Upper lobe of left lung (tissue), 6 donors: ENCODE results near the gene ALOX12. TPM values are rescaled to one million over a fixed set of nuclear protein-coding genes. Genes with fewer than 3 reads are reported as not detected.
"Not testable (repeated sequence)": the region's sequence is repeated elsewhere in the genome, so short reads cannot be mapped to it uniquely, and the experiment has no call there.

Source experiments
- ATAC-seq, 2 donors: fragments of 200-7000 bp; cut with Tn5 transposase; one replicate each; pipeline ENCODE4 v1.9.1; 2022; ENCODE audit warnings: mild to moderate bottlenecking in 2 of 2, moderate library complexity in 2 of 2; ENCODE audit not compliant: low FRiP score in 2 of 2
- DNase-seq, 2 donors: peaks; one replicate each; pipeline ENCODE4 v3.0.0-alpha.2; 2019 to 2020
- H3K27ac ChIP-seq, 4 donors: fragments of 200-600 bp; sonication (generic); one replicate each; pipeline ENCODE4 v1.5.1; 2016 to 2019
- H3K27me3 ChIP-seq, 4 donors: fragments of 200-600 bp; sonication (generic); one replicate each; pipeline ENCODE4 v1.5.1; 2017 to 2019
- H3K36me3 ChIP-seq, 4 donors: fragments of 200-600 bp; sonication (generic); one replicate each; pipeline ENCODE4 v1.5.1; 2016 to 2019
- H3K4me1 ChIP-seq, 4 donors: fragments of 200-600 bp; sonication (generic); one replicate each; pipeline ENCODE4 v1.5.1; 2018 to 2019
- H3K4me3 ChIP-seq, 4 donors: fragments of 200-600 bp; sonication (generic); one replicate each; pipeline ENCODE4 v1.5.1; 2017 to 2019; ENCODE audit warnings: mild to moderate bottlenecking in 2 of 4, moderate library complexity in 1 of 4
- H3K9me3 ChIP-seq, 4 donors: fragments of 200-600 bp; sonication (generic); one replicate each; pipeline ENCODE4 v1.5.1; 2018 to 2019
- EP300 ChIP-seq, 4 donors: sonication (generic); formaldehyde crosslinking; IDR thresholded peaks; one replicate each; pipeline ENCODE4 v1.5.1; 2017; ENCODE audit warnings: antibody characterized with exemption in 4 of 4, control low read depth in 2 of 4
- POLR2A ChIP-seq, 4 donors: fragments of 450-650 bp; IDR thresholded peaks; one replicate each; pipeline ENCODE4 v1.5.1; 2016 to 2017; ENCODE audit warnings: antibody characterized with exemption in 4 of 4, mild to moderate bottlenecking in 2 of 4
- POLR2AphosphoS5 ChIP-seq, 2 donors: sonication (generic); formaldehyde crosslinking; IDR thresholded peaks; one replicate each; pipeline ENCODE4 v1.5.1; 2017; ENCODE audit warnings: antibody characterized with exemption in 2 of 2
- WGBS, 2 donors: methylation state at CpG; one replicate each; pipeline ENCODE4 v1.1.5; 2017 to 2018; 5-methylcytosine and 5-hydroxymethylcytosine counted together
- small RNA-seq, 4 donors: library from RNA; depleted of rRNA; stranded (forward); fragments of <200 nt; gene quantifications; one replicate each; pipeline ENCODE3, GENCODE V24; 2016
- total RNA-seq, 6 donors: library from RNA; depleted of rRNA in 4 of 6; stranded (reverse); fragments of >200 nt in 4 of 6; gene quantifications; one replicate each; pipeline versions ENCODE4 v1.1.0 to v1.2.1, GENCODE V29; 2016 to 2021
- TF ChIP-seq, protein P1 (sequence below), 6 experiments: fragments of 450-650 bp in 4 of 6; fragments of 200-600 bp in 2 of 6; sonication (generic) in 2 of 6; IDR thresholded peaks; one replicate each; pipeline ENCODE4 v1.5.1; 2016 to 2019; ENCODE audit warnings: antibody characterized with exemption in 6 of 6
- donor health status: DM: no; HTN: no; CAD: no; lungs with moderate emphysema.
- donor health status: DM: no; HTN: yes; CAD: no; lungs with severe emphysema.

ALOX12 gene
- total RNA-seq, 6 donors from 2014 or later, result 0.26 to 3.1 (median 0.46) TPM

DNA sequence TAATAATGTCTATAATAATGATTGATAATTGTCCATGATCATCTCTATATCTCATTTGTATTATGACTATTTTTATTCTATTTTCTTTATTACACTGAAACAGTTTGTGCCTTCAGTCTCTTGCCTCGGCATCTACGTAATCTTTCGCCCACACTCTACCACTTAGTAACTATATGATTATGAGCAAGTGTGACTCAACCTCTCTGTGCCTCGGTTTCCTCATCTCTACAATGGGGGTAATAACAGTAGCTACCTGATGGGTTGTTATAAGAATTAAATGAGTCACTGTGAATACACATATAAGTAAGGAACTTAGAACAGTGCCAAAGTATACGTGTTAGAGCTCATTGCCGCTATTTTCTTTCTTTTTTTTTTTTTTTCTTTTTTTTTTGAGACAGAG lies 51.7 kb downstream of the ALOX12 start:
- Histone ChIP-seq H3K9me3 (no peaks in the 10 kb centered on the region), H3K4me3 (peak overlapping the region in 3 of 4 donors; percentile 34 to 42 (median 40)), H3K27me3 (peaks cover 0 to 15% (median 6%) of the 10 kb centered on the region in 4 donors), H3K27ac (peak overlapping the region in 3 of 4 donors; percentile 71 to 77 (median 73)), H3K36me3 (no peaks in the 10 kb centered on the region), H3K4me1 (peaks cover 25 to 40% (median 34%) of the 10 kb centered on the region in 4 donors)
- ATAC-seq, result no peak
- whole genome bisulfite sequencing, 2 donors, result 68 to 82% methylated on average over 6 of the region's 6 CpGs
- no peak for TF ChIP-seq POLR2AphosphoS5 (IDR thresholded peaks at IDR 0.05)
- TF ChIP-seq, protein P1, sequence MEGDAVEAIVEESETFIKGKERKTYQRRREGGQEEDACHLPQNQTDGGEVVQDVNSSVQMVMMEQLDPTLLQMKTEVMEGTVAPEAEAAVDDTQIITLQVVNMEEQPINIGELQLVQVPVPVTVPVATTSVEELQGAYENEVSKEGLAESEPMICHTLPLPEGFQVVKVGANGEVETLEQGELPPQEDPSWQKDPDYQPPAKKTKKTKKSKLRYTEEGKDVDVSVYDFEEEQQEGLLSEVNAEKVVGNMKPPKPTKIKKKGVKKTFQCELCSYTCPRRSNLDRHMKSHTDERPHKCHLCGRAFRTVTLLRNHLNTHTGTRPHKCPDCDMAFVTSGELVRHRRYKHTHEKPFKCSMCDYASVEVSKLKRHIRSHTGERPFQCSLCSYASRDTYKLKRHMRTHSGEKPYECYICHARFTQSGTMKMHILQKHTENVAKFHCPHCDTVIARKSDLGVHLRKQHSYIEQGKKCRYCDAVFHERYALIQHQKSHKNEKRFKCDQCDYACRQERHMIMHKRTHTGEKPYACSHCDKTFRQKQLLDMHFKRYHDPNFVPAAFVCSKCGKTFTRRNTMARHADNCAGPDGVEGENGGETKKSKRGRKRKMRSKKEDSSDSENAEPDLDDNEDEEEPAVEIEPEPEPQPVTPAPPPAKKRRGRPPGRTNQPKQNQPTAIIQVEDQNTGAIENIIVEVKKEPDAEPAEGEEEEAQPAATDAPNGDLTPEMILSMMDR (IDR thresholded peaks at IDR 0.05), result no peak
- no peak for DNase-seq

- no peaks in the 10 kb centered on the region for H3K9me3 ChIP-seq
- H3K27ac ChIP-seq, result no peak overlapping the region
- H3K36me3 ChIP-seq, result no peaks in the 10 kb centered on the region
- ATAC-seq, result no peak
- H3K4me3 ChIP-seq, result no peak overlapping the region
- H3K4me1 ChIP-seq, result peaks cover 11 to 26% (median 20%) of the 10 kb centered on the region in 4 donors
- DNase-seq, result no peak
- TF ChIP-seq EP300 (IDR thresholded peaks at IDR 0.05), result no peak
- TF ChIP-seq, protein P1 (IDR thresholded peaks at IDR 0.05), result no peak
- no peak for TF ChIP-seq POLR2A (IDR thresholded peaks at IDR 0.05)
- no peak for TF ChIP-seq POLR2AphosphoS5 (IDR thresholded peaks at IDR 0.05)
- WGBS, 2 donors, result 80% methylated on average over 6 of the region's 6 CpGs
- peaks cover 0 to 4% (median 0%) of the 10 kb centered on the region in 4 donors for H3K27me3 ChIP-seq
Measured at GRCh38 chr17:7048968-7049367, 53.1 kb downstream of the ALOX12 start.

GRCh38 chr17:7050583-7050982 lies 54.7 kb downstream of the ALOX12 start:
- H3K27ac ChIP-seq, H3K27me3 ChIP-seq, DNase-seq, H3K4me3 ChIP-seq, H3K36me3 ChIP-seq, H3K9me3 ChIP-seq, ATAC-seq: not testable (repeated sequence)
- peaks cover 8 to 18% (median 11%) of the 10 kb centered on the region in 4 donors for H3K4me1 ChIP-seq
- WGBS, 2 donors, result 84 to 85% methylated on average over 9 of the region's 9 CpGs

GRCh38 chr17:7056386-7056785 lies 60.5 kb downstream of the ALOX12 start:
- no peak for DNase-seq
- H3K27ac ChIP-seq, result no peak overlapping the region
- no peak for ATAC-seq
- 84 to 91% methylated on average over 4 of the region's 4 CpGs for WGBS, 2 donors
- H3K36me3 ChIP-seq, result no peaks in the 10 kb centered on the region
- no peak overlapping the region for H3K4me3 ChIP-seq
- TF ChIP-seq, protein P1 (IDR thresholded peaks at IDR 0.05), result no peak
- TF ChIP-seq EP300 (IDR thresholded peaks at IDR 0.05) (no peak), POLR2A (IDR thresholded peaks at IDR 0.05) (no peak), POLR2AphosphoS5 (IDR thresholded peaks at IDR 0.05) (no peak)
- no peaks in the 10 kb centered on the region for H3K27me3 ChIP-seq
- no peaks in the 10 kb centered on the region for H3K9me3 ChIP-seq
- H3K4me1 ChIP-seq, result no peaks in the 10 kb centered on the region

DNA sequence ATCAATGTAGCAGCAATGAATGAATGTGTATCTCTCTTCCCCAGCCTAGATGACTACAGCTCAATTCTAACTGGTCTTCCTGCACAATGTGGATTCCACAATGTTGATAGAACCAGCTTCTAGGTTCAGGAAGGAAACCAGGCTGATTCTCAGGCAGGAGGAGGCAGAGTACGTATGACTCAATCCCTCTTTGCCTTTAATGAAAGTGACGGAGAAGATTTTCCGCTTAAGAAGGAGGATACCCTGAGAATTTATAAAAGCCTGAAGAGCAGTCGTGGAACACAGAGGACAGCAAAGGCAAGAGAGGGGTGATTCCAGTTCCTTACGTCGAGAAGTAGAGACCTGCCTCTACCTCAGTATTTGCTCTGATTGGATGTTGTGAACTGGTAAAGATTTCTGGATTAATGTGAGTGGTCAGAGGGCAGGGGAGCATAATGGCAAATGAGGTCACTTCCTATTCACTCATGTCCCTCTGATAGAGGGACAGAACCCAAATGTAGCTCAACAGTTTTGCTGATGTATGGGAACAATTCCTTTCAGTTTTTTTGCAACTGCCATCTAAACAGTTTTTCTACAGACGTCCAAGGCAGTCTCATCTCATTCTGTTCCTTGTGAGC lies 63.1 kb downstream of the ALOX12 start:
- no peak overlapping the region for H3K27ac ChIP-seq
- H3K9me3 ChIP-seq, result no peaks in the 10 kb centered on the region
- H3K4me1 ChIP-seq, result no peaks in the 10 kb centered on the region
- 64 to 67% methylated on average over 7 of the region's 7 CpGs for WGBS, 2 donors
- H3K27me3 ChIP-seq, result no peaks in the 10 kb centered on the region
- TF ChIP-seq POLR2AphosphoS5 (IDR thresholded peaks at IDR 0.05) (no peak), EP300 (IDR thresholded peaks at IDR 0.05) (no peak), POLR2A (IDR thresholded peaks at IDR 0.05) (no peak)
- TF ChIP-seq, protein P1 (IDR thresholded peaks at IDR 0.05), result no peak
- H3K4me3 ChIP-seq, result no peak overlapping the region
- no peaks in the 10 kb centered on the region for H3K36me3 ChIP-seq
- no peak for ATAC-seq
- DNase-seq, result no peak

Small RNAs within 50 kb of the gene (small RNA-seq; reads per million reads assigned to genes)
- 0 reads per million in 4 donors for gene AC120057.1

Other genes starting within 250 kb of the ALOX12 start
- 100 to 1,000 TPM in 2 of 6 donors, 10 to 100 TPM in 4; 24.3 to 245 (median 75.2) TPM for gene XAF1, start 240.0 kb upstream of the ALOX12 start, total RNA-seq
- 1 to 10 TPM in 1 of 6 donors, under 1 TPM in 1, not detected in 4; 0.33 to 3.1 TPM for gene FBXO39, start 219.8 kb upstream of the ALOX12 start, total RNA-seq
- gene TEKT1, start 164.3 kb upstream of the ALOX12 start, total RNA-seq, result 10 to 100 TPM in 1 of 6 donors, 1 to 10 TPM in 4, under 1 TPM in 1; 0.54 to 25.6 (median 4.6) TPM
- 100 to 1,000 TPM in 5 of 6 donors, 10 to 100 TPM in 1; 85.9 to 304 (median 175) TPM for gene RNASEK, start 16.6 kb downstream of the ALOX12 start, total RNA-seq
- 10 to 100 TPM in 3 of 6 donors, 1 to 10 TPM in 3; 2.1 to 83.1 (median 9.4) TPM for gene BCL6B, start 27.0 kb downstream of the ALOX12 start, total RNA-seq
- 10 to 100 TPM in 4 of 6 donors, 1 to 10 TPM in 2; 2.3 to 26.2 (median 10.7) TPM for gene SLC16A13, start 40.0 kb downstream of the ALOX12 start, total RNA-seq
- 10 to 100 TPM in 2 of 6 donors, 1 to 10 TPM in 4; 2.7 to 35.0 (median 6.1) TPM for gene SLC16A11, start 48.0 kb downstream of the ALOX12 start, total RNA-seq
- gene CLEC10A, start 84.2 kb downstream of the ALOX12 start, total RNA-seq, result 10 to 100 TPM in 2 of 6 donors, 1 to 10 TPM in 2, under 1 TPM in 2; 0.76 to 16.8 (median 5.1) TPM
- 1 to 10 TPM in 5 of 6 donors, under 1 TPM in 1; 0.98 to 3.9 (median 1.8) TPM for gene ASGR2, start 118.8 kb downstream of the ALOX12 start, total RNA-seq
- gene ASGR1, start 183.3 kb downstream of the ALOX12 start, total RNA-seq, result 10 to 100 TPM in 1 of 6 donors, 1 to 10 TPM in 4, not detected in 1; 1.1 to 11.5 (median 6.8) TPM
- 10 to 100 TPM; 10.5 to 32.5 (median 19.4) TPM for gene DLG4, start 223.8 kb downstream of the ALOX12 start, total RNA-seq
- 1,000 to 10,000 TPM in 2 of 6 donors, 100 to 1,000 TPM in 4; 377 to 1,449 (median 553) TPM for gene ACADVL, start 223.9 kb downstream of the ALOX12 start, total RNA-seq
- 10 to 100 TPM; 40.4 to 70.2 (median 42.4) TPM for gene DVL2, start 238.5 kb downstream of the ALOX12 start, total RNA-seq
- gene PHF23, start 243.4 kb downstream of the ALOX12 start, total RNA-seq, result 10 to 100 TPM; 25.4 to 54.5 (median 31.2) TPM
- gene GABARAP, start 246.4 kb downstream of the ALOX12 start, total RNA-seq, result 100 to 1,000 TPM; 381 to 631 (median 601) TPM